Stimulated activated CD8-positive, alpha-beta memory T cell treated with anti-CD3 and anti-CD28 coated beads, Interleukin-7, amount 100 ng/mL, for 4 hours (primary cell): ENCODE data around the gene YARS1.

Source experiments
- DNase-seq, 2 donors: peaks; one replicate each; pipeline ENCODE4 v3.0.0-alpha.2; 2020; ENCODE audit warnings: low read depth in 2 of 2

Gene YARS1

GRCh38 chr1:32765570-32766327 is 51.4 kb downstream of the YARS1 start:
- DNase-seq = no peak

- no peak for DNase-seq
These were observed 52.2 kb downstream of the YARS1 start for GRCh38 chr1:32764826-32765569.

- no peak for DNase-seq
These were observed 53.9 kb downstream of the YARS1 start for GRCh38 chr1:32763221-32763620.

- no peak for DNase-seq
These were observed 55.2 kb downstream of the YARS1 start for GRCh38 chr1:32761936-32762335.

GRCh38 chr1:32761253-32761877 is 55.8 kb downstream of the YARS1 start:
- DNase-seq = peak; percentile 14 to 23

GRCh38 chr1:32759997-32760623 is 57.0 kb downstream of the YARS1 start:
- no peak for DNase-seq

- no peak for DNase-seq
These were observed 57.6 kb downstream of the YARS1 start for GRCh38 chr1:32759521-32759981.

- DNase-seq = no peak
These were observed 58.2 kb downstream of the YARS1 start for GRCh38 chr1:32758795-32759430.

GRCh38 chr1:32758177-32758794 is 58.9 kb downstream of the YARS1 start:
- DNase-seq = no peak

GRCh38 chr1:32757213-32757895 is 59.8 kb downstream of the YARS1 start:
- DNase-seq = no peak

GRCh38 chr1:32755810-32756159 is 61.4 kb downstream of the YARS1 start:
- DNase-seq = no peak

- DNase-seq = no peak
These were observed 61.9 kb downstream of the YARS1 start for GRCh38 chr1:32755098-32755809.

GRCh38 chr1:32754317-32755097 is 62.7 kb downstream of the YARS1 start:
- peak; percentile 33 to 51 for DNase-seq

- peak; percentile 9 to 55 for DNase-seq
These were observed 63.4 kb downstream of the YARS1 start for GRCh38 chr1:32753532-32754316.

GRCh38 chr1:32749771-32750170 is 67.4 kb downstream of the YARS1 start:
- no peak for DNase-seq

- no peak for DNase-seq
These were observed 67.8 kb downstream of the YARS1 start for GRCh38 chr1:32749332-32749731.

GRCh38 chr1:32748926-32749325 is 68.2 kb downstream of the YARS1 start:
- no peak for DNase-seq

- no peak for DNase-seq
These were observed 68.8 kb downstream of the YARS1 start for GRCh38 chr1:32748348-32748747.
